ENCODE data around the gene SCUBE2. TPM values are rescaled to one million over a fixed set of nuclear protein-coding genes. Genes with fewer than 3 reads are reported as not detected.

Gene SCUBE2
- total and polyA plus RNA-seq, 2 of the 4 experiments (the other 2 are of a cell fraction) = 0.43 to 0.72 TPM

GRCh38 chr11:9004183-9004926 lies 87.0 kb downstream of the SCUBE2 start:
- H3K79me1 ChIP-seq (ENCODE audit: low read depth in 1 of 2, low read length in 2 of 2) = peaks cover 5 to 16% of the 10 kb centered on the region in 2 experiments; a peak in 3 of 4 replicates
- no peak overlapping the region for H3K56ac ChIP-seq (ENCODE audit: extremely low read depth, insufficient read depth, low read length)
- no peaks in the 10 kb centered on the region; the same call in 1 of the 2 replicates for H3K9me1 ChIP-seq (ENCODE audit: insufficient read depth, low read length)
- H3K18ac ChIP-seq (ENCODE audit: low read depth, low read length) = no peak overlapping the region
- POLR2A ChIA-PET (ENCODE audit: unreplicated experiment) = interaction anchor here (0.6 kb wide), 1 partner anchor 13 kb away, joined by 4 read pairs; no protein-coding TSS in a partner anchor
- no TSS peak for BruUV-seq (replicated peaks)
- peaks cover 7% of the 10 kb centered on the region; the same call in 1 of the 2 replicates for H3K4me1 ChIP-seq (ENCODE audit: control insufficient read depth, insufficient read depth, low read length)
- intact Hi-C loops (cut with micrococcal nuclease) = no loop called here
- H3K14ac ChIP-seq (replicated peaks; ENCODE audit: low read depth, low read length) = no peak overlapping the region
- H3K36me3 ChIP-seq (ENCODE audit: control insufficient read depth, insufficient read depth, low read length) = no peaks in the 10 kb centered on the region
- no peak overlapping the region; a peak in 1 of 4 replicates for H4K8ac ChIP-seq (ENCODE audit: low read depth in 2 of 2, low read length in 2 of 2)
- H3K27me3 ChIP-seq (ENCODE audit: control insufficient read depth, insufficient read depth, low read length) = peaks cover 39% of the 10 kb centered on the region
- H2BK120ac ChIP-seq (ENCODE audit: low read depth, low read length) = no peak overlapping the region
- H3K4me2 ChIP-seq (ENCODE audit: low read depth, low read length) = peak overlapping the region; percentile 85
- in situ Hi-C loops (cut with MboI; ENCODE audit: low sequenced_read_pairs) = loop anchor here (25.0 kb wide), 1 partner anchor 508 kb away; no protein-coding TSS in a partner anchor
- peak overlapping the region; percentile 77 for H2AK9ac ChIP-seq (replicated peaks; ENCODE audit: low read depth, low read length, poor library complexity)
- no peak overlapping the region for H2BK5ac ChIP-seq (ENCODE audit: low read depth, low read length, poor library complexity, severe bottlenecking)
- H4K5ac ChIP-seq (ENCODE audit: low read depth, low read length) = no peak overlapping the region
- TF ChIP-seq POLR2A (IDR thresholded peaks at IDR 0.05; ENCODE audit: low read depth, low read length) = no peak
- TF ChIP-seq CEBPB (IDR thresholded peaks at IDR 0.05; ENCODE audit: low read depth, low read length) = no peak
- TF ChIP-seq USF2 (IDR thresholded peaks at IDR 0.05; ENCODE audit: low read depth, low read length) = 0 out of 2 replicates have a peak, but pooled peaks have one; percentile 23
- 0 out of 2 replicates have a peak, but pooled peaks have one; percentile 2 for TF ChIP-seq RFX5 (IDR thresholded peaks at IDR 0.05; ENCODE audit: low read depth, low read length)
- H2BK20ac ChIP-seq (ENCODE audit: low read depth, low read length) = no peak overlapping the region
- DNase-seq (no peak), ATAC-seq (ENCODE audit: low read depth) (no peak)
- dilution Hi-C loops (cut with HindIII; ENCODE audit: low sequenced_read_pairs, unreplicated experiment) = no loop called here
- no peak overlapping the region for H2AK5ac ChIP-seq (ENCODE audit: low read depth, low read length)
- 16% methylated on average over 19 of the region's 69 CpGs; no CpG with 5 or more reads in 1 of the 2 experiments for WGBS, 2 experiments (ENCODE audit: extremely low coverage in 2 of 2, insufficient read length in 1 of 2)
- no peak overlapping the region for H3K23ac ChIP-seq (ENCODE audit: low read depth, low read length)
- no peak overlapping the region for H2BK15ac ChIP-seq (ENCODE audit: low read depth, low read length)
- H3K4ac ChIP-seq (ENCODE audit: low read depth, low read length) = no peak overlapping the region
- H4K91ac ChIP-seq (ENCODE audit: insufficient read depth, low read depth, low read length) = no peak overlapping the region
- H2AFZ ChIP-seq (replicated peaks; ENCODE audit: low read length, poor library complexity) = peak overlapping the region; percentile 73
- H3K9ac ChIP-seq (ENCODE audit: low read depth, low read length) = no peak overlapping the region
- H3K9me3 ChIP-seq (ENCODE audit: control insufficient read depth, insufficient read depth, low read length) = no peaks in the 10 kb centered on the region
- no peaks in the 10 kb centered on the region for H4K20me1 ChIP-seq (ENCODE audit: insufficient read depth, low read length)
- H3K27ac ChIP-seq (ENCODE audit: insufficient read depth, low read length) = no peak overlapping the region
- CTCF ChIA-PET = no interaction called here
- peak overlapping the region; percentile 65 for H3K4me3 ChIP-seq (ENCODE audit: insufficient read depth, low read depth, low read length)

Data from IMR-90 (cell line).